Choroid plexus epithelial cell (primary cell): ENCODE results near the gene SSC4D.
"Not testable (repeated sequence)": the region's sequence is repeated elsewhere in the genome, so short reads cannot be mapped to it uniquely, and the experiment has no call there.

Experiments
- DNase-seq: peaks from one replicate; pipeline ENCODE4 v3.0.0-alpha.2; 2010; ENCODE audit warnings: low read depth
- H3K4me3 ChIP-seq: 2 replicates; pipeline ENCODE4 v1.5.1; 2011; ENCODE audit warnings: low read depth, mild to moderate bottlenecking, control low read depth, low read length, moderate library complexity
- TF ChIP-seq, protein P1 (sequence below): conservative IDR thresholded peaks from 2 replicates; pipeline ENCODE4 v1.5.1; 2011; ENCODE audit warnings: low read depth, mild to moderate bottlenecking, control low read depth, inconsistent platforms, low read length, moderate library complexity

SSC4D gene

DNA sequence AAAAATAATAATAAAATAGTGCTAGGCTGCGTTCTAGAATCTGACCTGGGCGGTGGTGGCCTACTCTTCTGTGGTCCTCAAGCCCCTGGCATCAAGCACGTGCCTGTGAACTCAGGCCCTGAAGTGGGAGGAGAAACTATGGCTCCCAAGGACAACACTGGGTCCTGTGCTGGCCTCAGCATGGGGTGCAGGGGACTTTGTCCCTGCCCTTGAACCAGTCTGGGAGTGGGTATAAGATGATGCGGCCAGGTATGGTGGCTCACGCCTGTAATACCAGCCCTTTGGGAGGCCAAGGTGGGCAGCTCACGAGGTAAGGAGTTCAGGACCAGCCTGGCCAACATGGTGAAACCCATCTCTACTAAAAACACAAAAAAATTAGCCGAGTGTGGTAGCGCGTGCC, 20.7 kb upstream of the SSC4D start:
- DNase-seq, result no peak

DNA sequence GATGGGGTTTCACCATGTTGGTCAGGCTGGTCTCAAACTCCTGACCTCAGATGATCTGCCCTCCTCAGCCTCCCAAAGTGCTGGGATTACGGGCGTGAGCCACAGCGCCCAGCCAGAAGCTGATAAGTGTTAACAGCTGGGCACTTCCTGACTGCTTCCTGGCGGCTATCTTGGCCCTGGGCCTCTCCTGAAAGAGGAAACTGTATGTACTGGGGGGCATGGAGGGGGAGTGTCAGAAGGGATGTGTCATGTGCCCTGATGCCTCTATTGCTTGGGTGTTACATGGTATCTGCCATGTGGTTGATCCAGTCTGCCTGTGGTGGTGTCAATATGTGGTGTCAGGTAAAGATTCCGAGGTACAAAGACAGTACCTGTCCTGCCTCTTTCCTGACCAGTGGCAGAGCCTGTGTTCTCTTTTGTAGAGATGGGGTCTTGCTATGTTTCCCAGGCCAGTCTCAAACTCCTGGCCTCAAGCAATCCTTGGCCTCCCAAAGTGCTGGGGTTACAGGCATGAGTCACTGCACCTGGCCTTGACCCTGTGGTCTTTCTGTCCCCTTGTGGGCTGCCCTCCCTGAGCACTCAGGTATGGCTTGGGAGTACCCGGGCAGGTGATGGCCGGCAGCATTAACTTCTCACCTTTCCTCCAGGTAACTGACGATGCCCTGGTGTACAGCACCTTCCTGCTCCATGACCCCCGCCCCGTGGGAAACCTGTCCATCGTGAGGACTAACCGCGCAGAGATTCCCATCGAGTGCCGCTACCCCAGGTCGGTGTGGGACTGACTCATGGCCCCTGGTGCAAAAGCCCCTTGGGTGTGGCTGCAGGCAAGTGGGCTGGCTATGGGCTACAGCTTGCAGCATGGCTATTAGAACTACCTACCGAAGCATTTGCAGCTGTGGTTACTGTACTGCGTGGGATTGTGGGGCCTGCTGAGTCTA, 19.6 kb upstream of the SSC4D start:
- TF ChIP-seq, protein P1, sequence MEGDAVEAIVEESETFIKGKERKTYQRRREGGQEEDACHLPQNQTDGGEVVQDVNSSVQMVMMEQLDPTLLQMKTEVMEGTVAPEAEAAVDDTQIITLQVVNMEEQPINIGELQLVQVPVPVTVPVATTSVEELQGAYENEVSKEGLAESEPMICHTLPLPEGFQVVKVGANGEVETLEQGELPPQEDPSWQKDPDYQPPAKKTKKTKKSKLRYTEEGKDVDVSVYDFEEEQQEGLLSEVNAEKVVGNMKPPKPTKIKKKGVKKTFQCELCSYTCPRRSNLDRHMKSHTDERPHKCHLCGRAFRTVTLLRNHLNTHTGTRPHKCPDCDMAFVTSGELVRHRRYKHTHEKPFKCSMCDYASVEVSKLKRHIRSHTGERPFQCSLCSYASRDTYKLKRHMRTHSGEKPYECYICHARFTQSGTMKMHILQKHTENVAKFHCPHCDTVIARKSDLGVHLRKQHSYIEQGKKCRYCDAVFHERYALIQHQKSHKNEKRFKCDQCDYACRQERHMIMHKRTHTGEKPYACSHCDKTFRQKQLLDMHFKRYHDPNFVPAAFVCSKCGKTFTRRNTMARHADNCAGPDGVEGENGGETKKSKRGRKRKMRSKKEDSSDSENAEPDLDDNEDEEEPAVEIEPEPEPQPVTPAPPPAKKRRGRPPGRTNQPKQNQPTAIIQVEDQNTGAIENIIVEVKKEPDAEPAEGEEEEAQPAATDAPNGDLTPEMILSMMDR, result no peak
- no peak overlapping the region for H3K4me3 ChIP-seq
- DNase-seq, result peak; percentile 37

More for the DNA sequence above, 20.7 kb upstream of the SSC4D start:
- H3K4me3 ChIP-seq, result no peak overlapping the region
- TF ChIP-seq, protein P1, result no peak

DNA sequence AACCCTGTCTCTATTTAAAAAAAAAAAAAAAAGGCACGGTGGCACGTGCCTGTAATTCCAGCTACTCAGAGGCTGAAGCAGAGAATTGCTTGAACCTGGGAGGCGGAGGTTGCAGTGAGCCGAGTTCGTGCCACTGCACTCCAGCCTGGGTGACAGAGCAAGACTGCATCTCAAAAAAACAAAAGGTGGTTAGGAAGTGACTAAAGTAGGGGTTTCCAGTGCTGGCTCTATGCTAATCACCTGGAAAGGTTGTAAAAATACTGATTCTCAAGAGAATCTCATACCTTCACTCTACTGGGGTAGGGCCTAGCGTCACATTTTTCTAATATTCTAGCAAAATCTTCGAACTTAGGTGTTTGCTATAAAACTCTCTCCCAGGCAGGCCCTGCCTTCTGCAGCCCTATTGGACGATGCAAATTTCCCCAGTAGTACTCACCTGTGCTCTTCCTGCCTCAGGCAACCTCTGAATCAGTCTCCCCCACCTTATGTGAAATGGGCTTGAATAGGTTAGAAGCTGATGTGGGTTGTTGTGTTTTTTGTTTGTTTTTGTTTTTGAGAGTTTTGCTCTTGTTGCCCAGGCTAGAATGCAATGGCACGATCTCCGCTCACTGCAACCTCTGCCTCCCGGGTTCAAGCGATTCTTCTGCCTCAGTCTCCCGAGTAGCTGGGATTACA, 18.8 kb upstream of the SSC4D start:
- H3K4me3 ChIP-seq, result no peak overlapping the region
- no peak for DNase-seq
- TF ChIP-seq, protein P1, result no peak

DNA sequence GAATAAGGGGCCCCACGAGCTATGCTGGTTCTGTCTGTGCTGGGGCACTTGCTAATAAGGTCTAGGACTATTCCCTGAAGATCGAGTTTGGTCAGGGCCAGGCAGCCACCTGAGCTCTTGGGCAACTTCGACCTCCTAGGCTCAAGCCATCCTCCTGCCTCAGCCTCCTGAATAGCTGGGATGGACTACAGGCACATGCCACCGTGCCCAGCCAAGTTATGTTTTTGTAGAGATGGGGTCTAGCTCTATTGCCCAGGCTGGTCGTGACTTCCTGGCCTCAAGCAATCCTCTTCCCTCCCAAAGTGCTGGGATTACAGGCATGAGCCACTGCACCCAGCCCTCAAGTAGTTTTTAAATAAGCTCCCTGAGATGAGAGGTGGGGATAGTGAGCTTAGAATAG, 18.1 kb upstream of the SSC4D start:
- TF ChIP-seq, protein P1, result no peak
- H3K4me3 ChIP-seq, result no peak overlapping the region
- no peak for DNase-seq

DNA sequence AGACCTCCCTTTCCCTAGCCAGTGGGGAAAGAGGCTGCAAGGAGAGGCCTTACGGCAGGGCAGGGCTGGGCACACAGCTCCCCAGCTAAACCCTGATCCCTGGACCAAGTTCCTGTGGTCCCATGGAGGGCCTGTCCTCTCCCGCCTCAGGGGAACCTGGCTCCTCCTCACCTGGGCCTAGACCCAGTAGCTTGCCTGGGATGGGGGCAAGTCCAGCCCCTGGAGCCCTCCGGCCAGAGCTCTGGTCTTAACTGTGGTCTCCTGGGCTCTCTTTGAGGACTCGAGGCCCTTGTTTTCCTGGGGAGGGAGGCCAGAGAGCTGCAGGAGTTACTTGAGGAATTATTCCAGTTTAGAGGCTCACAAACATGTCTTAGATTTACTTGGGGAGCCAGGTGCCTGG, 16.7 kb upstream of the SSC4D start:
- DNase-seq, result no peak
- TF ChIP-seq, protein P1, result no peak
- no peak overlapping the region for H3K4me3 ChIP-seq

DNA sequence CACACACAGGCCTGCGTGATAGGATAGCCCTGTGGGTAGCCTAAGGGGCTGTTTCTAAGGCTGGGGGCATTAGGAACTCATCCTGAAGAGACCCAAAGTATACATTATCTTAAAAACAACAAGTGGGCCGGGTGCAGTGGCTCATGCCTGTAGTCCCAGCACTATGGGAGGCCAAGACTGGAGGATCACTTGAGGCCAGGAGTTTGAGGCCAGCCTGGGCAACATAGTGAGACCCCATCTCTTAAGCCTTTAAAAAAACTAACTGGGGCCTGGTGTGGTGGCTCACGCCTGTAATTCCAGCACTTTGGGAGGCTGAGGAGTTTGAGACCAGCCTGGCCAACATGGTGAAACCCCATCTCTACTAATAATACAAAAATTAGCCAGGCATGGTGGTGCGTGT, 16.1 kb upstream of the SSC4D start:
- H3K4me3 ChIP-seq, DNase-seq: not testable (repeated sequence)

DNA sequence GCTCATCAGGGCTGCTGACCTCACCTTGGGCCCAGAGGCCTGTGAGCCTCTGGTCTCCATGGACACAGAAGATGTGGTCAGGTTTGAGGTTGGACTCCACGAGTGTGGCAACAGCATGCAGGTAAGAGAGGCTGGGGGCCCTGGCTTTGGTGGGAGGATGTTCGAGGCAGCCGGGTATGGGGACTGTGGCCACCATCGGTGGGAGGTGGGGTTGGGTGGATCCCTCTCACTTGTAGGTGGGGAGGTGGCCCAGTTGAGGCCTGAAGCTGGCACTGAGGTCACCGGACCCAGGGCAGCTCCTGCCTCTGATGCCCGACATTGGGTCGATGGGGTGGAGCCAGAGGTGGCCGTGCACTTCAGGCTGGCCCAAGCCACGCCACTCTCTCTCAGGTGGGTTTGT, 15.7 kb upstream of the SSC4D start:
- no peak overlapping the region for H3K4me3 ChIP-seq
- TF ChIP-seq, protein P1, result no peak
- no peak for DNase-seq
